ENCODE data around the gene IDNK.

Gene IDNK

GRCh38 chr9:83633676-83634075 lies 10.7 kb downstream of the IDNK start:
- no peak for DNase-seq (ENCODE audit: low read depth, low spot score)

- no peak for DNase-seq (ENCODE audit: low read depth, low spot score)
Observed at GRCh38 chr9:83636813-83637212, 13.9 kb downstream of the IDNK start.

GRCh38 chr9:83637389-83637788 lies 14.4 kb downstream of the IDNK start:
- DNase-seq (ENCODE audit: low read depth, low spot score), result no peak

- no peak for DNase-seq (ENCODE audit: low read depth, low spot score)
Observed at GRCh38 chr9:83639266-83639665, 16.3 kb downstream of the IDNK start.

GRCh38 chr9:83642793-83643192 lies 19.9 kb downstream of the IDNK start:
- no peak for DNase-seq (ENCODE audit: low read depth, low spot score)

- no peak for DNase-seq (ENCODE audit: low read depth, low spot score)
Observed at GRCh38 chr9:83646500-83647239, 23.7 kb downstream of the IDNK start.

- DNase-seq (ENCODE audit: low read depth, low spot score), result peak; percentile 56
Observed at GRCh38 chr9:83649080-83649479, 26.1 kb downstream of the IDNK start.

- DNase-seq (ENCODE audit: low read depth, low spot score), result no peak
Observed at GRCh38 chr9:83649515-83649914, 26.6 kb downstream of the IDNK start.

GRCh38 chr9:83651558-83651957 lies 28.6 kb downstream of the IDNK start:
- DNase-seq (ENCODE audit: low read depth, low spot score), result no peak

- no peak for DNase-seq (ENCODE audit: low read depth, low spot score)
Observed at GRCh38 chr9:83652433-83652832, 29.5 kb downstream of the IDNK start.

- no peak for DNase-seq (ENCODE audit: low read depth, low spot score)
Observed at GRCh38 chr9:83655433-83655832, 32.5 kb downstream of the IDNK start.

GRCh38 chr9:83656032-83656680 lies 33.2 kb downstream of the IDNK start:
- no peak for DNase-seq (ENCODE audit: low read depth, low spot score)

GRCh38 chr9:83656952-83657351 lies 34.0 kb downstream of the IDNK start:
- no peak for DNase-seq (ENCODE audit: low read depth, low spot score)

- DNase-seq (ENCODE audit: low read depth, low spot score), result no peak
Observed at GRCh38 chr9:83662933-83663332, 40.0 kb downstream of the IDNK start.

GRCh38 chr9:83665580-83666200 lies 42.7 kb downstream of the IDNK start:
- DNase-seq (ENCODE audit: low read depth, low spot score), result no peak

GRCh38 chr9:83669067-83669466 lies 46.1 kb downstream of the IDNK start:
- DNase-seq (ENCODE audit: low read depth, low spot score), result peak; percentile 41

GRCh38 chr9:83670381-83670780 lies 47.4 kb downstream of the IDNK start:
- no peak for DNase-seq (ENCODE audit: low read depth, low spot score)

- no peak for DNase-seq (ENCODE audit: low read depth, low spot score)
Observed at GRCh38 chr9:83671451-83671850, 48.5 kb downstream of the IDNK start.

GRCh38 chr9:83675466-83675865 lies 52.5 kb downstream of the IDNK start:
- peak; percentile 6 for DNase-seq (ENCODE audit: low read depth, low spot score)

- no peak for DNase-seq (ENCODE audit: low read depth, low spot score)
Observed at GRCh38 chr9:83677596-83677995, 54.7 kb downstream of the IDNK start.

- DNase-seq (ENCODE audit: low read depth, low spot score), result no peak
Observed at GRCh38 chr9:83680233-83680632, 57.3 kb downstream of the IDNK start.

GRCh38 chr9:83681490-83681889 lies 58.5 kb downstream of the IDNK start:
- DNase-seq (ENCODE audit: low read depth, low spot score), result no peak

GRCh38 chr9:83688921-83689320 lies 66.0 kb downstream of the IDNK start:
- no peak for DNase-seq (ENCODE audit: low read depth, low spot score)

Data from astrocyte of the hippocampus (primary cell).